Motor neuron (in vitro differentiated cells): Measurements from ENCODE around the gene DSG4. TPM values are rescaled to one million over a fixed set of nuclear protein-coding genes. Genes with fewer than 3 reads are reported as not detected.

Experiments
- ATAC-seq, 8 experiments: fragments of 200-7000 bp; cut with Tn5 transposase; replicated peaks in 6 of 8; 2 replicates each; pipeline ENCODE4 v1.8.0; 2021; ENCODE audit warnings: mild to moderate bottlenecking in 8 of 8, moderate library complexity in 8 of 8
- H3K27ac ChIP-seq, 2 donors: fragments of 250-450 bp; sonication (Bioruptor Pico); 2 replicates each; pipeline ENCODE4 v1.9.0; 2021; ENCODE audit warnings: antibody characterized with exemption in 2 of 2, mild to moderate bottlenecking in 2 of 2, moderate library complexity in 1 of 2
- H3K4me1 ChIP-seq, 2 donors: fragments of 250-450 bp; sonication (Bioruptor Pico); replicated peaks in 1 of 2; 2 replicates each; pipeline ENCODE4 v1.6.1; 2021; ENCODE audit warnings: antibody characterized with exemption in 2 of 2, mild to moderate bottlenecking in 2 of 2, moderate library complexity in 1 of 2
- H3K4me3 ChIP-seq, 5 donors: fragments of 250-450 bp; sonication (Bioruptor Pico); 2 replicates each; pipeline ENCODE4 v1.9.0; 2021; ENCODE audit warnings: antibody characterized with exemption in 5 of 5, mild to moderate bottlenecking in 5 of 5, moderate library complexity in 4 of 5
- WGBS, 10 experiments: fragments of 450-650 bp; shearing (Covaris generic); methylation state at CpG; one replicate each; pipeline ENCODE4 v1.0.0; 2022; 5-methylcytosine and 5-hydroxymethylcytosine counted together
- in situ Hi-C, 9 experiments: fragments of 400-800 bp; cut with MboI; loops; one replicate each; pipeline ENCODE4 v1.15.0; 2021; ENCODE audit warnings: low sequenced_read_pairs in 9 of 9, low pct_unique_long_range_greater_than_20kb in 2 of 9; ENCODE audit not compliant: unreplicated experiment in 9 of 9
- total RNA-seq, 8 experiments: library from RNA; unstranded; fragments of 300-600 nt; gene quantifications; 2 replicates each; pipeline versions ENCODE4 v1.2.3 to v1.2.4, GENCODE V29; 2022

The DSG4 gene
- total RNA-seq, 8 experiments from 2014 or later = 0.09 TPM; not detected in 7

DNA sequence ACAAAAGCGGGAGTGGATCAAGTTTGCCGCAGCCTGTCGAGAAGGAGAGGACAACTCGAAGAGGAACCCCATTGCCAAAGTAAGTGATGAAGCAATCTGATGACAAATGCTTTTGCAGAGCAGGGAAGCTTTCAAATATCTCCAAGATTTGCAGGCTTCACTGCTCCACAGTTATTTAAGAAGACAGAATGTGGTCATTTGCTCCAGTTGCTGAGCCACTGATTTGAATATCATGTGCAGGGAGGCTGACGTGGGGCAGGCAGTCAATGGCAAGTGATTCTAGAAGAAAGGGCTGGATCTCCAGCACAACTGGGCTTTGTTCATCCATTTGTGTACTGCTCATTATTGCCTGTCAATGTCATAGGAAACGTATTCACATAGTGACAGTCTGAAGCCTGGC is 10.2 kb downstream of the DSG4 start:
- WGBS, 10 experiments = 0 to 100% (median 55%) methylated on average over 1 to 6 of the region's 6 CpGs
- peak in 5 of 8 experiments; percentile 45 to 80 (median 65) for ATAC-seq
- Histone ChIP-seq H3K27ac (no peak overlapping the region), H3K4me1 (no peaks in the 10 kb centered on the region), H3K4me3 (no peak overlapping the region)
- in situ Hi-C loops = no loop called here

DNA sequence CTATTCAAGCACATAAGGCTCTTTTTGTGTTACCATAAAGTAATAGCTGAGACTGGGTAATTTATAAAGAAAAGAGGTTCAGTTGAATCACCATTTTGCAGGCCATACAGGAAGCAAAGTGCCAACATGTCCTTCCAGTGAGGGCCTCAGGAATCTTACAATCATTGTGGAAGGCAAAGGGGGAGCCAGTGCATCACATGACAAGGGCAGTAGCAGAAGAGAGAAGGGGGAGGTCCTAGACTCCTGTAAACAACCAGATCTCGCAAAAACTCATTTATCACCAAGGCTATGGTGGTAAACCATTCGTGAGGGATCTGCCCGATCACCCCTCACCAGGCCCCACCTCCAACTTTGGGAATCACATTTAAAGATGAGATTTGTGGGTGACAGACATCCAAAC is 16.7 kb downstream of the DSG4 start:
- in situ Hi-C loops = no loop called here
- H3K4me1 ChIP-seq = no peaks in the 10 kb centered on the region
- WGBS, 10 experiments = 19 to 100% (median 81%) methylated on average over 1 to 3 of the region's 3 CpGs; no CpG with 5 or more reads in 7 of the 10 experiments
- H3K4me3 ChIP-seq = no peak overlapping the region
- ATAC-seq = no peak
- no peak overlapping the region for H3K27ac ChIP-seq

DNA sequence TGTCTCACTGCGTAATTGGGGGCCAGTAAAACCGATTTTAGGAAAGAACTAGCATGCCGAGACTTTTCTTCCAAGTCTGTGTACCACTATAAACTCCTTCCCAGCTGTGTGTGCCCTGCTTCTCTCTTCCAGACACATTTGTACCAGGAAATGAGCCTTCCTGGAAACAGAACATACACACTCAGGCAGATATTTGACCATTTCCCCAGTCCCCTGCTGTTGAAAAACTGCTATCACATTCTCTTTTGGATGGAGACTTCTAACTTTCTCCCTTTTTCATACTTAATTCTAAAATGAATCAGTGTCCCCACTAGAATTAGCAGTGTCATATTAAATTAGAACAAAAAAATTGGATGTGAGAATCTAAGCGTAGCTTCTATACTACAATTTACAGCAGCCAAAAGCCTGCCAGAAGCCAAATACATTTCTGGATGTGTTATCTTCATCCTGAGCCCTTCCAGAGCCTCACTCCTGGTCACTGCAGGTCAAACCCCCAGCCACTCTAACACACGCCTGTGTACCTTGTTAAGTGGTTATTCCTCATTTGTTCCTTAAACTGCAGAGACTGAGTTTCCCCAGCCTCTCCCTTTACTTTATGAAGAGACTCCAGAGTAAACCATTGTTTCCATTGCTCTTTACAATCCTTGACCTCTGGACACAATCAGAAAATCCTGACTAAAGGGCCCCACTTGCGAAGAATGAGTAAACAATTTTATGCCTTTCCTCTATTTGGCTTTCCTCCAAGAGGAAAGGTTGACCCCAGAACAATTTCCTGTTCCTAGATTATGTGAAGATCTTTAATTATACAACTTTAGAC is 20.4 kb downstream of the DSG4 start:
- WGBS, 10 experiments = 16 to 100% (median 79%) methylated on average over 1 to 5 of the region's 6 CpGs; no CpG with 5 or more reads in 2 of the 10 experiments
- in situ Hi-C loops = no loop called here
- no peak overlapping the region for H3K4me3 ChIP-seq
- H3K27ac ChIP-seq = no peak overlapping the region
- H3K4me1 ChIP-seq = no peaks in the 10 kb centered on the region
- no peak for ATAC-seq

DNA sequence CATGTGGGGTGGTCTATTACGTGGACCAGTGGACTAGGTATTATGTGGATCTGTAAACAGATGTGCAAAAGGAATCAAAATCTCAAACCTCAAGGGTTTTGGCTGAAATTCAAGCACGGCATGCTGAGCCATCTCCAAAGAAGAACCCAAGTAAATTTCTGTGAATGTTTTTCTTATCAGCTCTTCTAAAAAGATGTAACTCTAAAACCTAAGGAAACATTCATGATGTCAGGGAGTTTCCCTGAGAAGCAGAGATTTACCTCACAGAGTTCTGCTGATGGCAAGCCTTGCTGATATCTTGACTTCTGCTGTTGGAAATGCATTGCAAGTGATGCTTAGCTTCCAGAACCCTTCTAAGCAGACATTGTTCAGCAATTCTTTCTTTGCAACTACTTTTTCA is 21.6 kb downstream of the DSG4 start:
- ATAC-seq = no peak
- Histone ChIP-seq H3K4me1 (no peaks in the 10 kb centered on the region), H3K4me3 (no peak overlapping the region), H3K27ac (no peak overlapping the region)
- in situ Hi-C loops = no loop called here
- 0 to 100% (median 68%) methylated on average over 1 to 2 of the region's 2 CpGs for WGBS, 10 experiments

DNA sequence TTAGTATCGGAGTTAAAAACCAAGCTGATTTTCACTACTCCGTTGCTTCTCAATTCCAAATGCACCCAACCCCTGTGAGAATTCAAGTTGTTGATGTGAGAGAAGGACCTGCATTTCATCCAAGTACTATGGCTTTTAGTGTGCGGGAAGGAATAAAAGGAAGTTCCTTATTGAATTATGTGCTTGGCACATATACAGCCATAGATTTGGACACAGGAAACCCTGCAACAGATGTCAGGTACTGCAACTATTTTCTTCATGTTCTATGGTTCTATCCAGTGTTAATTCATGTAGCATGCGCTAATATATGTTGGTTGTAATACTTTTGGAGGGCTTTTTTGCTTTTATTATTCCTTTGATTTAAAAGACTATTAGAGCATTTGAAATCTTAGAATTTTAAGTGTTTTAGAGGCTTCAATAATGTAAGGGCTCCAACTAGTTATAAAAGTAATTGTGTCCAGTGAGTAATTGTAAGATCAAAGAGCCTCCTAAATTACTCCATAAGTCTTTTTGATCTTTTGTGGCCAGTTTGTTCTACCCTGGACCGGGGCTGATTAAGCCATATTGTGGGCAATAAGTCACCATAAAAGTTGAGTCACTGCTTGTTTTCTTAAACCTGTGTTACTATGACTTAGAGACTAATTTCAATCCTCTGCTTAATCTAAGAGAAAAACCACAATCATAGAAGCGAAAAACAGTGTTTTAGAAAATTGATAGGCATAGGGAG is 22.9 kb downstream of the DSG4 start:
- 0 to 92% (median 74%) methylated on average over 2 to 6 of the region's 6 CpGs for WGBS, 10 experiments
- no peak overlapping the region for H3K4me3 ChIP-seq
- in situ Hi-C loops = no loop called here
- H3K27ac ChIP-seq = no peak overlapping the region
- no peaks in the 10 kb centered on the region for H3K4me1 ChIP-seq
- no peak for ATAC-seq

DNA sequence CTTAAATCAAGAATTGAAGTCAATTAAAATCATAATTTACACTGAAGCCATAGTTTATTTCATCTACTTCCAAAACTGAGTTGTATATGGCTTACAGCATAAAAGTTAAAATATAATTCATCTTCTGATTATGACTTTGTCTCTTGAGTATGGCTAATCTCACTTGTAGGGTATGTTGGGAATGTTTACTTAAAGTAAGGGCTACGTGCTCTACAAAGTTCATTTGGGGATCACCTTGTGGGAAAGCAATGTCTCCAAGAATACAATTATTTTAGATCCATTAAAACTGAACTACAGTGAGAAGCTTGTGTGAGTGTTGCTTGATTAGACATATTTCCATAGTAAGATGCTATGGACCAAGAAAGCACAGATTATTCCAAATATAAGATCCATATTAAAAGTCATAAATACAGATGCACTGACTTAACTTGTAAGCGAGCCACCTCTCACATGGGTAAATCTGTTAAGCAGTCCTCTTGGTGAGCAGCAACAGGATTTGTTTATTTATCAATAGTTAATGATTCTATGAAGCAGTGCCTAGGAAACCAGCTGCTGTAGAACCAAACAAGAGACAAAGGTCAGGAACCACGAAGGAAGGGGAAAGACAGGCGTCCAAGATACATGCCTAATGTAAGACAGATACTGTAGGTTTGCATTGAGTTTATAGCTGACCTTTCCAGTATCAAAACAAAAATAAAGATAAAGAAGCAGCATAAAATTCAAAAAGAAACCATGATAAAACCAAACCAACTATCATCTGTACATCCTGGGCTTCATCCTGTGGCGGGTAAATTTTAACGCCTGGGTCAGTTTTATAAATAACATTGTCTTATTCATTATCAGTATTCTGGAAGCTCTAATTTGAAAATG is 24.8 kb downstream of the DSG4 start:
- in situ Hi-C loops = no loop called here
- peak in 1 of 8 experiments; percentile 19 for ATAC-seq
- Histone ChIP-seq H3K27ac (no peak overlapping the region), H3K4me3 (no peak overlapping the region), H3K4me1 (no peaks in the 10 kb centered on the region)
- WGBS, 10 experiments = 0 to 100% (median 56%) methylated on average over 1 to 6 of the region's 6 CpGs; no CpG with 5 or more reads in 1 of the 10 experiments

DNA sequence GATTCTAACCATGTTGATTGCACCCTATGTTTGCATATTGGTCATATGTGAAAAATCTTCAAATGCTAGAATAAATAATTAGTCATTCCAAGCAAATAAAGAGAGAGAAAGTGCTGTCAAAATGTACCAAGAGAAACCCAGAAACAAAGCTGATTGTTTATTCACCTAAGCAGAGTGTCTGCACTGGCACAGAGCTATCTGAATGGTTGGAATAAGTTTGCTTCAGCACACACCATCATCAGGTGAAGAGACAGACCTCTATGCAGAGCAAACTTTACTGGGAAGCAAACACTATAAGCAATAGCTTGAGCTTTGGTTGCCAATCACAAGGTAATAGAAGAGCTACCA is 25.4 kb downstream of the DSG4 start:
- peak in 1 of 8 experiments; percentile 20 for ATAC-seq
- H3K4me1 ChIP-seq = no peaks in the 10 kb centered on the region
- in situ Hi-C loops = no loop called here
- no peak overlapping the region for H3K4me3 ChIP-seq
- no peak overlapping the region for H3K27ac ChIP-seq

DNA sequence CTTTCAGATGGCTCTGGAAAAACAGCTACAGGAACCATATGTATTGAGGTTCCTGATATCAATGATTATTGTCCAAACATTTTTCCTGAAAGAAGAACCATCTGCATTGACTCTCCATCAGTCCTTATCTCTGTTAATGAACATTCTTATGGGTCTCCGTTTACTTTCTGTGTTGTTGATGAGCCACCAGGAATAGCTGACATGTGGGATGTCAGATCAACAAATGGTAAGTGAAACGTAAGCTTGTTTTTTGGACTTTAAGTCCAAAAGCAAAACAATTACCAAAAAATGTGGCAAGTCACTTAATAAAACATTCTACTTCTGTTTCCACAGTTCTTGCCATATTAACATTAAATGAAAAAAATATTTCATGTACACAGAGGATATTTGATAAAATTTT is 26.8 kb downstream of the DSG4 start:
- Histone ChIP-seq H3K4me3 (no peak overlapping the region), H3K4me1 (no peaks in the 10 kb centered on the region), H3K27ac (no peak overlapping the region)
- in situ Hi-C loops = no loop called here
- 0 to 100% (median 86%) methylated on average over 1 to 2 of the region's 2 CpGs for WGBS, 10 experiments
- no peak for ATAC-seq

DNA sequence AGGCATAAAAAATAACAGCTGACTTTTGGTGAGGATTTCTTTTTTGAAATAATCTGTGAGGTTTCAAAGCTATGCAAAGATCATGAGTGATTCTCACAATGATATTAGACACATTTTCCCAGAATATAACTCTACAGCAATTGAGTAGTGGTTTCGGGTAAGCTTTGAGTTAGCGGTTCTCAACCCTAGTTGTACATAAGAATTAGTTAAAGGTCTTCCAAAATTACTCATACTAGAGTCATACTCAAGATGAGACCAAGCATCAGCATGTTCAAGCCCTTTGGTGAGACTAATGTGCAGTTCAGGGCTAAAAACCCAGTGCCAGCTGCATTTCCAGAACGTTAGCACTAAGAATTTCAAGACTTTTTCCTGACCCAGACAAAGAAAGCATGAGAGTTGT is 31.1 kb downstream of the DSG4 start:
- ATAC-seq = no peak
- 0 to 100% (median 87%) methylated on average over 1 to 3 of the region's 3 CpGs; no CpG with 5 or more reads in 2 of the 10 experiments for WGBS, 10 experiments
- H3K4me3 ChIP-seq = no peak overlapping the region
- H3K4me1 ChIP-seq = no peaks in the 10 kb centered on the region
- in situ Hi-C loops = no loop called here
- no peak overlapping the region for H3K27ac ChIP-seq

DNA sequence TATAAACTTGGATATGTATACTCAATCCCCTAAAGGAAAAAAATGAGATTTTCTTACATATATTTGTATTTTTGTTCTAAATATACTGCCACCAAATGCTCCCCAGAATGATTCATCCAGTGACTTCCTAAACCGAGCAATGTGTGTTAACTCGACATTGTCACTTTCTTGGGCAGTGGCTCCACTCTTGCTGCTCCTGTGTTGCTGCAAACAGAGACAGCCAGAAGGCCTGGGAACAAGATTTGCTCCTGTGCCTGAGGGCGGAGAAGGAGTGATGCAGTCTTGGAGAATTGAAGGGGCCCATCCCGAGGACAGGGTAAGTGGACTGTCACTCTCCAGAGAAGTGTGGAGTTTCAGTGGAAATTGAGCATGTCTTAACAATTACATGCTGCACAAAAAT is 32.7 kb downstream of the DSG4 start:
- Histone ChIP-seq H3K4me1 (no peaks in the 10 kb centered on the region), H3K4me3 (no peak overlapping the region), H3K27ac (no peak overlapping the region)
- no peak for ATAC-seq
- in situ Hi-C loops = no loop called here
- WGBS, 10 experiments = 0 to 100% (median 47%) methylated on average over 1 to 4 of the region's 4 CpGs; no CpG with 5 or more reads in 2 of the 10 experiments

DNA sequence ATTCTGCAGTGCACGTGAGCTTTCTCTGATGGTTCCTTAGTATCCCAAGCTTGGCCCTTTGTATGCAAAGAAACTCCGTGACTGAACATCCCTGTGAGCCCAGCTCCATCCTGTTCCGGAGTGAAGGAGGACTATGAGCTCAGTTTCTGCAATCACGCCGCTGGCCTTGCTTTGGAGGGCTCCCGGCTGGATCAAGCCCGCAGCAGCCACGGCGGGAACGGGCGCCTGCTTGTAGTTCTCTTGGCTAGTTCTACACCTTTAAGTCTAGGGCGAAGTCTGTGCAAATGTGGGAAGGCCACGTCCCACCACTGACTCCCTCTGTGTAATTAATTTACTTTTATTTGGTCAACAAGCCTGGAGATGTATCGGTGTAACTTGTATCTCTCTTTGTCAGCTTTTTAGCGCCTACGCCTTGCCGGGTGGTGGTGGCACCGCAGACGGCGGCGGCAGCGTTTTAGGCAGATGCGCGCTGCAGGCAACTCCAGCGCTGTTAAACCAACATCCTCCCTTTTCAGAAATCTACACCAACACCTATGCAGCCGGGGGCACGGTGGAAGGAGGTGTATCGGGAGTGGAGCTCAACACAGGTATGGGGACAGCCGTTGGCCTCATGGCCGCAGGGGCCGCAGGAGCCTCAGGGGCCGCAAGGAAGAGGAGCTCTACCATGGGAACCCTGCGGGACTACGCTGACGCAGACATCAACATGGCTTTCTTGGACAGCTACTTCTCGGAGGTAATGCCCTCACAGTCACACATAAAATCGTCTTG is 34.3 kb downstream of the DSG4 start:
- Histone ChIP-seq H3K4me3 (no peak overlapping the region), H3K27ac (no peak overlapping the region), H3K4me1 (no peaks in the 10 kb centered on the region)
- ATAC-seq = no peak
- in situ Hi-C loops = no loop called here
- 14 to 100% (median 40%) methylated on average over 1 to 17 of the region's 37 CpGs; no CpG with 5 or more reads in 3 of the 10 experiments for WGBS, 10 experiments

DNA sequence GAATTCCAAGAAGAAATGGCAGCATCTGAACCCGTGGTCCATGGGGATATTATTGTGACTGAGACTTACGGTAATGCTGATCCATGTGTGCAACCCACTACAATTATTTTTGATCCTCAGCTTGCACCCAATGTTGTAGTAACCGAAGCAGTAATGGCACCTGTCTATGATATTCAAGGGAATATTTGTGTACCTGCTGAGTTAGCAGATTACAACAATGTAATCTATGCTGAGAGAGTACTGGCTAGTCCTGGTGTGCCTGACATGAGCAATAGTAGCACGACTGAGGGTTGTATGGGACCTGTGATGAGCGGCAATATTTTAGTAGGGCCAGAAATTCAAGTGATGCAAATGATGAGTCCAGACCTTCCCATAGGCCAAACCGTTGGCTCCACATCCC is 36.6 kb downstream of the DSG4 start:
- WGBS, 10 experiments = 8 to 100% (median 67%) methylated on average over 1 to 5 of the region's 6 CpGs; no CpG with 5 or more reads in 1 of the 10 experiments
- in situ Hi-C loops = no loop called here
- Histone ChIP-seq H3K27ac (no peak overlapping the region), H3K4me1 (no peaks in the 10 kb centered on the region), H3K4me3 (no peak overlapping the region)
- ATAC-seq = no peak
